Kidney (tissue), 14 donors: ENCODE results near the gene PAN3. TPM values are rescaled to one million over a fixed set of nuclear protein-coding genes. Genes with fewer than 3 reads are reported as not detected.

ENCODE experiments used
- DNase-seq, 5 donors: peaks; one replicate each; pipeline ENCODE4 v3.0.0-alpha.2; 2013 to 2020
- FAIRE-seq: peaks from 2 replicates; lab custom pipeline; 2012; peaks lifted over from hg19 to GRCh38; lab: Jason Lieb, UNC
- H3K27ac ChIP-seq, 2 donors: one replicate each; pipeline ENCODE4 v1.7.0; 2013; ENCODE audit warnings: low read depth in 2 of 2, low read length in 2 of 2, inconsistent platforms in 1 of 2
- H3K27me3 ChIP-seq: one replicate; pipeline ENCODE4 v1.7.1; 2013; ENCODE audit warnings: low read length, inconsistent platforms; ENCODE audit not compliant: control insufficient read depth, insufficient read depth
- H3K36me3 ChIP-seq, 3 donors: one replicate each; pipeline versions ENCODE4 v1.7.0 to v1.7.1; 2013; ENCODE audit warnings: low read length in 3 of 3, control low read depth in 1 of 3, inconsistent platforms in 1 of 3; ENCODE audit not compliant: insufficient read depth in 3 of 3, control insufficient read depth in 2 of 3
- H3K4me1 ChIP-seq, 3 donors: one replicate each; pipeline versions ENCODE4 v1.7.0 to v1.7.1; 2013; ENCODE audit warnings: low read length in 3 of 3, inconsistent platforms in 1 of 3, low read depth in 1 of 3; ENCODE audit not compliant: control insufficient read depth in 2 of 3, insufficient read depth in 2 of 3
- H3K4me3 ChIP-seq, 3 donors: one replicate each; pipeline versions ENCODE4 v1.7.0 to v1.8.1; 2013; ENCODE audit warnings: low read length in 3 of 3, control low read depth in 1 of 3, inconsistent platforms in 1 of 3
- H3K9ac ChIP-seq, 3 donors: one replicate each; pipeline versions ENCODE4 v1.7.0 to v1.7.1; 2013; ENCODE audit warnings: low read length in 3 of 3, control low read depth in 1 of 3, inconsistent platforms in 1 of 3
- H3K9me3 ChIP-seq, 3 donors: one replicate each; pipeline versions ENCODE4 v1.7.0 to v1.7.1; 2013; ENCODE audit warnings: low read length in 3 of 3, control low read depth in 1 of 3, inconsistent platforms in 1 of 3; ENCODE audit not compliant: control insufficient read depth in 2 of 3, insufficient read depth in 1 of 3
- CTCF ChIP-seq: IDR thresholded peaks from 3 replicates; pipeline ENCODE4 v1.5.1; 2012; ENCODE audit warnings: mild to moderate bottlenecking, moderate library complexity, borderline replicate concordance; ENCODE audit not compliant: insufficient read depth; ENCODE audit errors: extremely low read depth
- intact Hi-C: fragments of 100-400 bp; cut with DNase I; formaldehyde crosslinking; loops from one replicate; pipeline ENCODE4 v1.11.1; 2022
- polyA plus RNA-seq: library from polyadenylated mRNA; stranded (reverse); fragments of 350-450 nt; fragmentation: Illumina TruSeq; extraction: RNeasy Lipid Tissue Mini Kit (QIAGEN cat#74804); gene quantifications from one replicate; pipeline ENCODE4 v1.2.3, GENCODE V29; 2014; ENCODE audit warnings: low read depth, low replicate concordance; ENCODE audit not compliant: insufficient read depth
- total RNA-seq: library from RNA; stranded (reverse); fragmentation: NEBNext Ultra II Directional; extraction: Animal tissue kit (Norgen Biotek cat#: 25700); gene quantifications from one replicate; pipeline ENCODE4 v1.2.1, GENCODE V29; 2021
- donor health status: control.
- donor health status: control.
- donor health status: control.
- donor health status: control.
- donor health status: control.
- donor health status: DM: yes; HTN: yes; CAD: no.
- donor health status: Normal renal cell carcinoma (clear cell type).

Gene PAN3
- total and polyA plus RNA-seq, 2 donors from 2014 or later = 8.2 to 46.3 TPM

- no peaks in the 10 kb centered on the region for H3K27me3 ChIP-seq
- no peaks in the 10 kb centered on the region for H3K9me3 ChIP-seq
- DNase-seq (no peak), FAIRE-seq (no peak)
- H3K4me3 ChIP-seq = no peak overlapping the region
- H3K9ac ChIP-seq = no peak overlapping the region
- no peaks in the 10 kb centered on the region for H3K36me3 ChIP-seq
- TF ChIP-seq CTCF = no peak
- H3K4me1 ChIP-seq = peaks cover 0 to 5% (median 0%) of the 10 kb centered on the region in 3 donors
- intact Hi-C loops = no loop called here
- H3K27ac ChIP-seq = no peak overlapping the region
Measured at GRCh38 chr13:28339419-28339818, 201.1 kb downstream of the PAN3 start.

DNA sequence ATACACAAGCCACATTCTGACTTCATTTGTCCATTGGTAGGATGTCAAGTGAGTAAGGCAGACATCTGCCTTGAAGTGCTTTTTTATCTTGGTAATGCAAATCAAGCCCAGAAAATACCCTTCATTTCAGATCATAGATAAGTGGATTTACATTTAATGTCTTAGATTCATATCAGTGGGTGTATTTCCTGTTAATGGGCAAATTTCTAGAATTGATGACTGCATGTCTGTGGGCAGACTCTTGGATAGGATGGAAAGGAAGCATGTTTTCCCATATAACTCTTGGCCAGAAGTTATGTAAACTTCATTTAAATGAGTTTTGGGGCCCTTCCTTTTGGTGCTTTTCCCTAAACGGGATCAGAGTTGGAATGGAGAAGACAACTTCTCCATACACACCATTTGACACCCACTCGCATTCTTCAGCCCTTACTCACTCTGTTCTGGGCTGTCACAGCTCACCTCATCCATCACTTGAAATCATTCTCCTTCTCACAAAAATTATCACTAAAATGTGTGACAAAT, 202.0 kb downstream of the PAN3 start:
- Histone ChIP-seq H3K36me3 (no peaks in the 10 kb centered on the region), H3K9me3 (no peaks in the 10 kb centered on the region), H3K4me3 (no peak overlapping the region), H3K27ac (no peak overlapping the region), H3K4me1 (peaks cover 0 to 5% (median 0%) of the 10 kb centered on the region in 3 donors), H3K27me3 (no peaks in the 10 kb centered on the region), H3K9ac (no peak overlapping the region)
- DNase-seq (no peak), FAIRE-seq (no peak)
- no peak for TF ChIP-seq CTCF
- intact Hi-C loops = no loop called here

- H3K9ac ChIP-seq = no peak overlapping the region
- no peak for DNase-seq
- peaks cover 0 to 5% (median 0%) of the 10 kb centered on the region in 3 donors for H3K4me1 ChIP-seq
- H3K9me3 ChIP-seq = no peaks in the 10 kb centered on the region
- H3K4me3 ChIP-seq = no peak overlapping the region
- H3K27ac ChIP-seq = no peak overlapping the region
- no peak for FAIRE-seq
- no peaks in the 10 kb centered on the region for H3K27me3 ChIP-seq
- H3K36me3 ChIP-seq = no peaks in the 10 kb centered on the region
- intact Hi-C loops = no loop called here
- no peak for TF ChIP-seq CTCF
Measured at GRCh38 chr13:28342251-28342650, 203.9 kb downstream of the PAN3 start.

DNA sequence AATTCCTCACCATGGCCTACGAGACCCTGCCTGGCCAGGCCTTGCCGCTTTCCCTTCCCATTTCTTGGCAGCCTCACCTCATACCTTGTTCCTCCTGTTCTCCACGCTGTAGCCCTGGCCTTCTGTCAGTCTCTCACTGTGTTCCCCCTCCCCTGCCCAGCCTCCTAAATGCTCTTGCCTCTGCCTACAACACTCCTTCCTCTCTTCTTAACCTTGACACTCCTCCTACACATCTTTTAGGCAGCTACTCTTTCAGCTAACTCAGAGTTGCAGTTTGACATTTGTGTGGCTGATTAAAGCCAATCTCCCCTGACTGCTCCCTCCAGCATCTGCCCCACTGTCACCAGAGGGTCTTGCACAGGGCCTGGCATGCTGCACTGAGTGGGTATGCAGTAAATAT, 205.8 kb downstream of the PAN3 start:
- no peak overlapping the region for H3K9ac ChIP-seq
- no peaks in the 10 kb centered on the region for H3K36me3 ChIP-seq
- TF ChIP-seq CTCF = no peak
- FAIRE-seq (no peak), DNase-seq (no peak)
- no peak overlapping the region for H3K4me3 ChIP-seq
- no peaks in the 10 kb centered on the region for H3K27me3 ChIP-seq
- H3K4me1 ChIP-seq = no peaks in the 10 kb centered on the region
- no peaks in the 10 kb centered on the region for H3K9me3 ChIP-seq
- no peak overlapping the region for H3K27ac ChIP-seq
- intact Hi-C loops = no loop called here
